HCT116 (cell line): ENCODE results near the gene ARSI. TPM values are rescaled to one million over a fixed set of nuclear protein-coding genes. Genes with fewer than 3 reads are reported as not detected.

ENCODE experiments used
- ATAC-seq: fragments of 200-7000 bp; cut with Tn5 transposase; 2 replicates; pipeline ENCODE4 v1.9.1; 2020; ENCODE audit warnings: mild to moderate bottlenecking, moderate library complexity
- BruUV-seq: library from RNA; stranded (reverse); fragments of 400-500 nt; replicated peaks from 2 replicates; lab custom pipeline; 2021; lab: Mats Ljungman, UMichigan
- CTCF ChIA-PET: fragments of 300-600 bp; sonication (Branson Sonifier 250); formaldehyde crosslinking; loops from one replicate; lab custom pipeline; 2021; ENCODE audit warnings: antibody characterized with exemption; lab: Charles Lee
- POLR2A ChIA-PET: fragments of 300-600, 350-600 bp; sonication (Branson Sonifier 250); formaldehyde crosslinking; loops from one replicate; lab custom pipeline; 2021; ENCODE audit warnings: antibody characterized with exemption; lab: Charles Lee
- RAD21 ChIA-PET, 2 experiments: fragments of 300-600 bp; sonication (Branson Sonifier 250); formaldehyde crosslinking; loops; one replicate each; lab custom pipeline; 2023; ENCODE audit warnings: low total read pairs in 2 of 2; ENCODE audit not compliant: uncharacterized antibody in 2 of 2, unreplicated experiment in 2 of 2, low non-redundant PET in 1 of 2; lab: Charles Lee
- DNase-seq: peaks from one replicate; pipeline ENCODE4 v3.0.0-alpha.2; 2010; ENCODE audit warnings: low read depth, low spot score
- H2AFZ ChIP-seq: fragments of 200-600 bp; shearing (Covaris generic), sonication (generic); 2 replicates; pipeline ENCODE4 v1.6.1; 2017; ENCODE audit warnings: low read depth, mixed run types, mixed read lengths, antibody characterized with exemption, low read length; ENCODE audit not compliant: poor library complexity, severe bottlenecking
- H3K27ac ChIP-seq: 2 replicates; pipeline ENCODE4 v1.5.1; 2012; ENCODE audit warnings: low read depth, low read length
- H3K27me3 ChIP-seq: fragments of 200-600 bp; sonication (generic); 2 replicates; pipeline ENCODE4 v1.6.1; 2016; ENCODE audit warnings: mixed run types, low read length, mixed read lengths; ENCODE audit not compliant: insufficient read depth
- H3K36me3 ChIP-seq, 2 experiments: fragments of 200-500 bp in 1 of 2; fragments of 200-600 bp in 1 of 2; sonication (Bioruptor generic) in 1 of 2; sonication (generic) in 1 of 2; 2 replicates each; pipeline versions ENCODE4 v1.5.1 to v1.6.1; 2014 to 2016; ENCODE audit warnings: low read length in 2 of 2, inconsistent platforms in 1 of 2, mixed read lengths in 1 of 2, mixed run types in 1 of 2; ENCODE audit not compliant: insufficient read depth in 2 of 2, control insufficient read depth in 1 of 2
- H3K4me1 ChIP-seq, 2 experiments: fragments of 200-600 bp in 1 of 2; sonication (generic) in 1 of 2; 2 replicates each; pipeline versions ENCODE4 v1.5.1 to v1.6.1; 2012 to 2017; ENCODE audit warnings: low read length in 2 of 2, inconsistent platforms in 1 of 2, mild to moderate bottlenecking in 1 of 2, mixed read lengths in 1 of 2, mixed run types in 1 of 2, moderate library complexity in 1 of 2; ENCODE audit not compliant: insufficient read depth in 2 of 2, control insufficient read depth in 1 of 2
- H3K4me2 ChIP-seq: fragments of 200-600 bp; sonication (generic); 2 replicates; pipeline ENCODE4 v1.6.1; 2017; ENCODE audit warnings: mixed run types, low read length, mixed read lengths
- H3K4me3 ChIP-seq, 2 experiments: fragments of 200-600 bp in 1 of 2; sonication (generic) in 1 of 2; replicated peaks in 1 of 2; 2 replicates each; pipeline ENCODE4 v1.5.1; 2011 to 2016; ENCODE audit warnings: low read length in 2 of 2, control low read depth in 1 of 2, low read depth in 1 of 2, mild to moderate bottlenecking in 1 of 2, mixed read lengths in 1 of 2, mixed run types in 1 of 2
- H3K79me2 ChIP-seq: fragments of 200-600 bp; sonication (generic); 2 replicates; pipeline ENCODE4 v1.6.1; 2017; ENCODE audit warnings: mild to moderate bottlenecking, mixed run types, low read length, moderate library complexity, mixed read lengths; ENCODE audit not compliant: insufficient read depth
- H3K9ac ChIP-seq: fragments of 200-600 bp; sonication (generic); 2 replicates; pipeline ENCODE4 v1.6.1; 2016; ENCODE audit warnings: low read length, mixed read lengths
- H3K9me2 ChIP-seq: fragments of 200-600 bp; sonication (generic), shearing (Covaris generic); 2 replicates; pipeline ENCODE4 v1.6.1; 2017; ENCODE audit warnings: mixed run types, mild to moderate bottlenecking, moderate library complexity; ENCODE audit not compliant: insufficient read depth
- H3K9me3 ChIP-seq, 2 experiments: fragments of 200-500 bp in 1 of 2; fragments of 200-600 bp in 1 of 2; sonication (Bioruptor generic) in 1 of 2; sonication (generic) in 1 of 2; 2 replicates each; pipeline ENCODE4 v1.6.1; 2014 to 2017; ENCODE audit warnings: low read length in 2 of 2, mixed read lengths in 2 of 2, inconsistent platforms in 1 of 2, low read depth in 1 of 2, mild to moderate bottlenecking in 1 of 2, mixed run types in 1 of 2, moderate library complexity in 1 of 2; ENCODE audit not compliant: control insufficient read depth in 1 of 2, insufficient read depth in 1 of 2
- H4K20me1 ChIP-seq: fragments of 200-600 bp; sonication (generic), shearing (Covaris generic); 2 replicates; pipeline ENCODE4 v1.6.1; 2017; ENCODE audit warnings: mixed run types, mild to moderate bottlenecking, moderate library complexity; ENCODE audit not compliant: insufficient read depth
- ATF3 ChIP-seq: IDR thresholded peaks from 2 replicates; pipeline ENCODE4 v1.6.1; 2012
- CEBPB ChIP-seq: IDR thresholded peaks from 2 replicates; pipeline ENCODE4 v1.6.1; 2012; ENCODE audit warnings: low read depth
- EGR1 ChIP-seq: IDR thresholded peaks from 2 replicates; pipeline ENCODE4 v1.6.1; 2012; ENCODE audit warnings: low read depth
- ELF1 ChIP-seq: IDR thresholded peaks from 2 replicates; pipeline ENCODE4 v1.6.1; 2012; ENCODE audit warnings: low read depth, borderline replicate concordance
- EZH2 ChIP-seq: fragments of 200-600 bp; sonication (generic); IDR thresholded peaks from 2 replicates; pipeline ENCODE4 v1.6.1; 2017; ENCODE audit warnings: antibody characterized with exemption, mixed run types
- EZH2phosphoT487 ChIP-seq: fragments of 200-600 bp; IDR thresholded peaks from 2 replicates; pipeline ENCODE4 v1.6.1; 2018; ENCODE audit warnings: antibody characterized with exemption, borderline replicate concordance
- FOSL1 ChIP-seq: IDR thresholded peaks from 2 replicates; pipeline ENCODE4 v1.6.1; 2012; ENCODE audit warnings: low read depth
- POLR2A ChIP-seq: IDR thresholded peaks from 2 replicates; pipeline ENCODE4 v1.7.0; 2011; ENCODE audit warnings: borderline replicate concordance; ENCODE audit not compliant: insufficient read depth, insufficient read length; ENCODE audit errors: extremely low read depth
- POLR2AphosphoS5 ChIP-seq: IDR thresholded peaks from 2 replicates; pipeline ENCODE4 v1.6.1; 2011; ENCODE audit warnings: mild to moderate bottlenecking, low read depth, low read length, moderate library complexity
- SP1 ChIP-seq: IDR thresholded peaks from 2 replicates; pipeline ENCODE4 v1.6.1; 2012; ENCODE audit warnings: low read depth
- SRF ChIP-seq: IDR thresholded peaks from 2 replicates; pipeline ENCODE4 v1.6.1; 2012; ENCODE audit warnings: low read depth
- TCF7L2 ChIP-seq: IDR thresholded peaks from 2 replicates; pipeline ENCODE4 v1.7.0; 2011; ENCODE audit warnings: borderline replicate concordance, inconsistent platforms; ENCODE audit not compliant: insufficient read depth, insufficient read length; ENCODE audit errors: extremely low read depth
- YY1 ChIP-seq: IDR thresholded peaks from 2 replicates; pipeline ENCODE4 v1.6.1; 2011; ENCODE audit warnings: low read length, low read depth, moderate library complexity, mild to moderate bottlenecking; ENCODE audit not compliant: insufficient replicate concordance; ENCODE audit errors: extremely low read depth
- ZNF274 ChIP-seq: fragments of 200-500 bp; sonication (Bioruptor generic); IDR thresholded peaks from 2 replicates; pipeline ENCODE4 v1.6.1; 2014; ENCODE audit warnings: mild to moderate bottlenecking, low read depth, low read length, inconsistent platforms
- intact Hi-C: fragments of 100-400 bp; cut with micrococcal nuclease; formaldehyde crosslinking; loops from 2 replicates; pipeline ENCODE4 v1.10.0; 2022
- total RNA-seq: library from RNA; stranded (reverse); gene quantifications from one replicate; pipeline ENCODE4 v1.2.1, GENCODE V29; 2021; ENCODE audit not compliant: unreplicated experiment

Gene ARSI
- total RNA-seq, 1 experiment from 2014 or later: 0.07 TPM

- POLR2A ChIA-PET: no interaction called here
- Histone ChIP-seq H3K9me2 (no peaks in the 10 kb centered on the region), H4K20me1 (no peaks in the 10 kb centered on the region), H3K36me3 (no peaks in the 10 kb centered on the region), H3K9me3 (no peaks in the 10 kb centered on the region), H3K4me3 (no peak overlapping the region), H3K79me2 (no peaks in the 10 kb centered on the region), H3K27me3 (no peaks in the 10 kb centered on the region), H2AFZ (no peak overlapping the region), H3K4me1 (no peaks in the 10 kb centered on the region; a peak in 2 of 4 replicates), H3K27ac (no peak overlapping the region), H3K9ac (no peak overlapping the region), H3K4me2 (no peak overlapping the region)
- RAD21 ChIA-PET: no interaction called here
- DNase-seq (no peak), ATAC-seq (no peak)
- CTCF ChIA-PET: interaction anchor here (0.7 to 1.6 kb wide), 3 partner anchors 20 to 80 kb away, joined by 3 to 6 read pairs (median 4); no protein-coding TSS in a partner anchor
- no peak for TF ChIP-seq ATF3
- TF ChIP-seq ZNF274: no peak
- TF ChIP-seq POLR2A: no peak
- TF ChIP-seq EGR1: no peak
- TF ChIP-seq EZH2phosphoT487: no peak
- intact Hi-C loops: no loop called here
- no TSS peak for BruUV-seq
Measured at GRCh38 chr5:150270541-150271295, 32.0 kb downstream of the ARSI start.

- no peak overlapping the region for H3K9ac ChIP-seq
- no peak overlapping the region for H3K4me3 ChIP-seq
- H3K9me2 ChIP-seq: no peaks in the 10 kb centered on the region
- H4K20me1 ChIP-seq: no peaks in the 10 kb centered on the region
- TF ChIP-seq ATF3 (no peak), TCF7L2 (no peak), YY1 (no peak), ZNF274 (no peak), SP1 (no peak), CEBPB (no peak), ELF1 (no peak), SRF (no peak), EGR1 (no peak), FOSL1 (no peak), EZH2 (no peak), POLR2AphosphoS5 (no peak), POLR2A (no peak)
- TF ChIP-seq, all 23 proteins: peak for 0
- ATAC-seq (no peak), DNase-seq (no peak)
- H3K4me2 ChIP-seq: no peak overlapping the region
- no peaks in the 10 kb centered on the region for H3K27me3 ChIP-seq
- H3K36me3 ChIP-seq: no peaks in the 10 kb centered on the region
- ChIA-PET POLR2A (no interaction called here), RAD21 (no interaction called here), CTCF (no interaction called here)
- H2AFZ ChIP-seq: no peak overlapping the region
- H3K79me2 ChIP-seq: no peaks in the 10 kb centered on the region
- H3K4me1 ChIP-seq: peaks cover 18 to 22% of the 10 kb centered on the region in 2 experiments
- H3K9me3 ChIP-seq: no peaks in the 10 kb centered on the region
- no peak overlapping the region for H3K27ac ChIP-seq
- intact Hi-C loops: no loop called here
- no TSS peak for BruUV-seq
Measured at GRCh38 chr5:150266871-150267291, 35.8 kb downstream of the ARSI start.
